Smooth muscle cell (in vitro differentiated cells): Measurements from ENCODE around the gene DGCR8. TPM values are rescaled to one million over a fixed set of nuclear protein-coding genes. Genes with fewer than 3 reads are reported as not detected.

ENCODE experiments used
- DNase-seq: peaks from one replicate; lab custom pipeline; 2025; ENCODE audit not compliant: unreplicated experiment; lab: John Stamatoyannopoulos, UW
- H2AFZ ChIP-seq: fragments of 200-600 bp; sonication (generic); 2 replicates; pipeline ENCODE4 v1.6.0; 2016; ENCODE audit warnings: antibody characterized with exemption, low read depth, mild to moderate bottlenecking
- H3F3A ChIP-seq: fragments of 200-600 bp; sonication (generic); 2 replicates; pipeline ENCODE4 v1.6.0; 2017; ENCODE audit warnings: antibody characterized with exemption, low read depth
- H3K27ac ChIP-seq: fragments of 200-600 bp; sonication (generic); 2 replicates; pipeline ENCODE4 v1.5.1; 2016; ENCODE audit warnings: low read depth, mild to moderate bottlenecking
- H3K27me3 ChIP-seq: fragments of 200-600 bp; sonication (generic); 2 replicates; pipeline ENCODE4 v1.6.1; 2016; ENCODE audit warnings: low read depth, mild to moderate bottlenecking
- H3K36me3 ChIP-seq: fragments of 200-600 bp; sonication (generic); 2 replicates; pipeline ENCODE4 v1.5.1; 2016; ENCODE audit warnings: low read depth
- H3K4me1 ChIP-seq: fragments of 200-600 bp; sonication (generic); 2 replicates; pipeline ENCODE4 v1.5.1; 2016; ENCODE audit warnings: low read depth
- H3K4me2 ChIP-seq: fragments of 200-600 bp; sonication (generic); 2 replicates; pipeline ENCODE4 v1.6.0; 2016; ENCODE audit warnings: mild to moderate bottlenecking
- H3K4me3 ChIP-seq: fragments of 200-600 bp; sonication (generic); 2 replicates; pipeline ENCODE4 v1.5.1; 2016; ENCODE audit warnings: mild to moderate bottlenecking
- H3K79me2 ChIP-seq: fragments of 200-600 bp; sonication (generic); 2 replicates; pipeline ENCODE4 v1.6.0; 2016; ENCODE audit warnings: low read depth, mild to moderate bottlenecking
- H3K9ac ChIP-seq: fragments of 200-600 bp; sonication (generic); 2 replicates; pipeline ENCODE4 v1.6.0; 2016; ENCODE audit warnings: low read depth
- H3K9me3 ChIP-seq: fragments of 200-600 bp; sonication (generic); replicated peaks from 2 replicates; pipeline ENCODE4 v1.5.1; 2016; ENCODE audit warnings: low read depth
- H4K20me1 ChIP-seq: fragments of 200-600 bp; sonication (generic); 2 replicates; pipeline ENCODE4 v1.6.0; 2016; ENCODE audit warnings: low read depth
- CTCF ChIP-seq: fragments of 200-600 bp; sonication (generic); IDR thresholded peaks from 2 replicates; pipeline ENCODE4 v1.5.1; 2017; ENCODE audit warnings: borderline replicate concordance, mild to moderate bottlenecking, antibody characterized with exemption; ENCODE audit not compliant: insufficient read depth, poor library complexity, severe bottlenecking
- WGBS: methylation state at CpG from one replicate; pipeline ENCODE4 v1.1.7; 2016; ENCODE audit warnings: low lambda C conversion rate; 5-methylcytosine and 5-hydroxymethylcytosine counted together
- polyA plus RNA-seq: library from polyadenylated mRNA; unstranded; fragments of >200 nt; fragmentation: Nextera tagmentation; extraction: Ambion mirVana; gene quantifications from 2 replicates; pipeline ENCODE4 v1.2.1, GENCODE V29; 2016
- total RNA-seq: library from RNA; depleted of rRNA; stranded (reverse); fragments of >200 nt; gene quantifications from 2 replicates; pipeline ENCODE4 v1.2.3, GENCODE V29; 2014

The DGCR8 gene
- total and polyA plus RNA-seq, 2 experiments from 2014 or later: 6.5 to 9.7 TPM

DNA sequence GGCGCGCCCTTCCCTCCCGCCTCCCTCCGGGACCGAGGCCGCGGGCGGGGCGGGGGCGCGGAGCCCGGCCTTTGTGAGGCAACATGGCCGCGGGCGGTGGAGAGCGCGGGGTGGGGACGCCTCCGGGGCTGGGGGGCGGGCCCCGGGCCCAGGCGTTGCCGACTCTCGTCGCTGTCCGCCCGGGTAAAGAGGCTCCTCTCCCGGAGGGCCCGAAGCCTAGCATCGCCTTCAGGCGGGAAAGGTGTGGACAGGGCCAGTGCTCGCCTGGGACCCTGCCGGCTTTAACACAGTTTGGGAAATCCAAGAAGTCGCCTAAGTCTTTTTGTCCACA is 369 bp downstream of the DGCR8 start:
- H3K79me2 ChIP-seq: peaks cover 50% of the 10 kb centered on the region
- DNase-seq: peak; percentile 57

DNA sequence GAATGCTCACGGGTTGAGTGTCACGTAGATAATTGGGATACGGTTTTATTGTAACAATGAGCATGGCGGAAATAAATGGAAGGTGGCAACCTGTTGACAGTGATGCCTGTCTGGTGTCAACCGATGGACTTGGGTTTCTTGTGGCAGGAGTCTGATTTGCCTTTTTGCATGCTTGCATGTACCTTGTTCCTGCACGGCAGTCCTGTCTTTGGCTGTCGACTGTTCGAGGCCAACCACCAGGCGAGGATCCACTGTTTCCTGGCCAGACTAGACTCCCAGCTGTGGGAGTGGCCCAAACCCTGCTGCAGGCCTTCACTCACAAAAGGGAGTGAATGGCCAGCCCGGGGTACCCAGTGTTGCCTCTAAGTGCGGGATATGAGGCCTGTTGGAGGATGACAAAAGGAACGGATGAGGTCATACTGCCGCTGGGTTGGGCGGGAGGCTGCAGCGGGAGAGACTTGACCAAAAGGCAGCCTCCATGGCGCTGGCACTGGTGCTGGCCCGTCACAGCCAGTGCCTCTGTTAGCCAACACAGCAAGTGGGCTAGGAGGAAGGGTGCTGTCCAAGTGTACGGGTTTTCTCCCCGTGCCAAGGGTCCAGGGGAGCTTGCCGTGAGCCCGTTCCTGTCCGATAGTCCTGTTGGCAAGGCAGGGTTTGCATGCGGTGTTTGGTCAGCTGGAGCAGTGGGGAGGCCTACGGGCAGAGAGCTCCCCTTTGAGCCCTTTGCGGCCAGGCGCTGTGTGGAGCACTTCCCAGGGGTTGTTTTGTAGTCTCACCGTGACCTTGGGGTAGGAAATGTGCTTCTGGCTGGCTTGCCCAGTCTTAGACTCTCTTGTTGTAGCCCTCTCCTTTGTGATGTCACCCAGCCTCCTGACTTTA is 974 bp downstream of the DGCR8 start:
- peaks cover 5% of the 10 kb centered on the region for H3F3A ChIP-seq
- peaks cover 56% of the 10 kb centered on the region for H3K79me2 ChIP-seq
- H3K4me2 ChIP-seq: peak overlapping the region; percentile 96
- H3K36me3 ChIP-seq: no peaks in the 10 kb centered on the region
- H3K27me3 ChIP-seq: no peaks in the 10 kb centered on the region
- H3K4me1 ChIP-seq: peaks cover 19% of the 10 kb centered on the region
- peak overlapping the region; percentile 83 for H3K27ac ChIP-seq
- H2AFZ ChIP-seq: no peak overlapping the region
- 23% methylated on average over 27 of the region's 27 CpGs for WGBS
- H4K20me1 ChIP-seq: peaks cover 52% of the 10 kb centered on the region
- peak overlapping the region; percentile 83 for H3K9ac ChIP-seq
- H3K9me3 ChIP-seq: no peaks in the 10 kb centered on the region
- peak; percentile 20 for DNase-seq
- peak overlapping the region; percentile 69 for H3K4me3 ChIP-seq
- TF ChIP-seq CTCF: no peak

More for the DNA sequence above, 369 bp downstream of the DGCR8 start:
- Histone ChIP-seq H3K9me3 (no peaks in the 10 kb centered on the region), H3K9ac (peak overlapping the region; percentile 83), H3K27me3 (no peaks in the 10 kb centered on the region), H3F3A (peaks cover 5% of the 10 kb centered on the region), H2AFZ (no peak overlapping the region), H3K36me3 (no peaks in the 10 kb centered on the region), H3K4me3 (peak overlapping the region; percentile 69), H4K20me1 (peaks cover 46% of the 10 kb centered on the region), H3K27ac (peak overlapping the region; percentile 83), H3K4me1 (peaks cover 19% of the 10 kb centered on the region), H3K4me2 (peak overlapping the region; percentile 96)
- 0% methylated on average over 9 of the region's 34 CpGs for WGBS
- no peak for TF ChIP-seq CTCF

DNA sequence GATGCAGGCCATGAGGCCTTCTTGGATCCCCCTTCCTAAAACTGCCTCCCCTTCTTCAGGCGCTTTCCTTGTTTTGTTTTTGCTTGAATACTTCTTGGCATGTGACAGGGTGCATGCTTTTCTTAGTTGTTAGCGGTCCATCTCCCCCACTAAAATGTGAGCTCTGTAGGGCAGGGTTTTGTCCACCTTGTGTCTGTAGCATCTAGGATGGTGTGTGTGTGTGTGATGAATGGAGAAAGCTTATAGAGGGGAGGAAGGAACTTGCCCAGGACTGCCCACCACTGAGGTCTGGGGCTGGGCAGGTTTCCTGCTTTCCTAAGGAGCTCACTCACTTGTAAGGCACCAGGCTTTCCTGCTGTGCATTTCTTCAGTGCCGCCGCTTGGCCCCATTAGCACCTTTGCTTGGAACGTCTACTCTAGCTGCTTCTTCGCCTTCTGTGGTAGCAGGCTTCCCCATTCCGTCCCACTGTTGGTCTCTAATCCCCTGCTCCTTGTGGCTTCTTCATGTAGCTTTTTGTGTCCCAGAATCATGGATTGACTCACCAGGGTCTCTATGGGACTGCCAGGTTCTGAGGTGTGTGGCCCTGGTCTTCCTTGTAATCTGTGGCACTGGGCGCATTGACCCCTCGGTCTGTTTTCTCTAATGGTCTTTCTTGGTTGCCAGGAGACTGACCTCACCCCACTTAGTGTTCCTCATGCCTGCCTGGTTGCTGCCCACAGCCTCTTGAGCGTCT is 3.3 kb downstream of the DGCR8 start:
- Histone ChIP-seq H3K9me3 (no peaks in the 10 kb centered on the region), H3K4me2 (no peak overlapping the region), H3K27ac (no peak overlapping the region), H3K36me3 (no peaks in the 10 kb centered on the region), H3K27me3 (no peaks in the 10 kb centered on the region), H2AFZ (no peak overlapping the region), H3K4me3 (no peak overlapping the region), H3K79me2 (peaks cover 67% of the 10 kb centered on the region), H4K20me1 (peaks cover 74% of the 10 kb centered on the region), H3K9ac (no peak overlapping the region), H3K4me1 (peaks cover 19% of the 10 kb centered on the region), H3F3A (peaks cover 4% of the 10 kb centered on the region)
- DNase-seq: no peak
- WGBS: 91% methylated on average over 10 of the region's 10 CpGs
- no peak for TF ChIP-seq CTCF
